Keratinocyte (primary cell): ENCODE measurements around the gene CLIC3.

Source experiments
- EZH2 ChIP-seq: IDR thresholded peaks from one replicate; pipeline ENCODE4 v1.6.1; 2012; ENCODE audit warnings: inconsistent platforms, mild to moderate bottlenecking, low read length, moderate library complexity
- TF ChIP-seq, protein P1 (sequence below), 3 experiments: IDR thresholded peaks in 1 of 3; conservative IDR thresholded peaks in 1 of 3; optimal IDR thresholded peaks in 1 of 3; 2 replicates in 2 of 3; 3 replicates in 1 of 3; pipeline versions ENCODE3 to v1.5.1; 2011; ENCODE audit warnings: low read length in 3 of 3, mild to moderate bottlenecking in 3 of 3, moderate library complexity in 2 of 3, control low read depth in 1 of 3, inconsistent platforms in 1 of 3; ENCODE audit not compliant: insufficient read depth in 2 of 3; ENCODE audit errors: extremely low read depth in 1 of 3

GRCh38 chr9:137021979-137022661, 25.8 kb upstream of the CLIC3 start:
- TF ChIP-seq, protein P1, sequence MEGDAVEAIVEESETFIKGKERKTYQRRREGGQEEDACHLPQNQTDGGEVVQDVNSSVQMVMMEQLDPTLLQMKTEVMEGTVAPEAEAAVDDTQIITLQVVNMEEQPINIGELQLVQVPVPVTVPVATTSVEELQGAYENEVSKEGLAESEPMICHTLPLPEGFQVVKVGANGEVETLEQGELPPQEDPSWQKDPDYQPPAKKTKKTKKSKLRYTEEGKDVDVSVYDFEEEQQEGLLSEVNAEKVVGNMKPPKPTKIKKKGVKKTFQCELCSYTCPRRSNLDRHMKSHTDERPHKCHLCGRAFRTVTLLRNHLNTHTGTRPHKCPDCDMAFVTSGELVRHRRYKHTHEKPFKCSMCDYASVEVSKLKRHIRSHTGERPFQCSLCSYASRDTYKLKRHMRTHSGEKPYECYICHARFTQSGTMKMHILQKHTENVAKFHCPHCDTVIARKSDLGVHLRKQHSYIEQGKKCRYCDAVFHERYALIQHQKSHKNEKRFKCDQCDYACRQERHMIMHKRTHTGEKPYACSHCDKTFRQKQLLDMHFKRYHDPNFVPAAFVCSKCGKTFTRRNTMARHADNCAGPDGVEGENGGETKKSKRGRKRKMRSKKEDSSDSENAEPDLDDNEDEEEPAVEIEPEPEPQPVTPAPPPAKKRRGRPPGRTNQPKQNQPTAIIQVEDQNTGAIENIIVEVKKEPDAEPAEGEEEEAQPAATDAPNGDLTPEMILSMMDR (optimal IDR thresholded peaks at IDR 0.05 in 1 of 3, IDR thresholded peaks at IDR 0.05 in 1 of 3, conservative IDR thresholded peaks at IDR 0.05 in 1 of 3; ENCODE audit: extremely low read depth in 1 of 3, insufficient read depth in 2 of 3, low read length in 3 of 3): no peak
- TF ChIP-seq EZH2: no peak
